Measurements from ENCODE around the gene CCL3.
"Not testable (repeated sequence)": the region's sequence is repeated elsewhere in the genome, so short reads cannot be mapped to it uniquely, and the experiment has no call there.

- TF ChIP-seq CTCF (conservative IDR thresholded peaks at IDR 0.05; ENCODE audit: low read length); EZH2phosphoT487 (IDR thresholded peaks at IDR 0.05; ENCODE audit: borderline replicate concordance): not testable (repeated sequence)
These were observed 23.2 kb upstream of the CCL3 start for GRCh38 chr17:36113131-36113530.

Data from Loucy (cell line).